Right atrium auricular region (tissue), 2 donors: ENCODE measurements around the gene BCKDHB. TPM values are rescaled to one million over a fixed set of nuclear protein-coding genes. Genes with fewer than 3 reads are reported as not detected.

Source experiments
- DNase-seq: peaks from one replicate; pipeline ENCODE4 v3.0.0-alpha.2; 2019; ENCODE audit warnings: low spot score
- H3K27ac ChIP-seq, 2 donors: fragments of 200-600 bp; sonication (generic); 1 replicate in 1 of 2; 2 replicates in 1 of 2; pipeline ENCODE4 v1.5.1; 2016 to 2019
- H3K27me3 ChIP-seq, 2 donors: fragments of 200-600 bp; sonication (generic); one replicate each; pipeline versions ENCODE4 v1.5.1 to v1.6.0; 2017 to 2019
- H3K36me3 ChIP-seq: fragments of 200-600 bp; sonication (generic); one replicate; pipeline ENCODE4 v1.5.1; 2016
- H3K4me1 ChIP-seq, 2 donors: fragments of 200-600 bp; sonication (generic); one replicate each; pipeline versions ENCODE4 v1.5.1 to v1.6.0; 2017 to 2019
- H3K4me3 ChIP-seq, 2 donors: fragments of 200-600 bp; sonication (generic); 1 replicate in 1 of 2; 2 replicates in 1 of 2; pipeline ENCODE4 v1.5.1; 2017 to 2019; ENCODE audit warnings: mild to moderate bottlenecking in 1 of 2, moderate library complexity in 1 of 2
- H3K9me3 ChIP-seq, 2 donors: fragments of 200-600 bp; sonication (generic); one replicate each; pipeline ENCODE4 v1.5.1; 2019
- total RNA-seq, 2 donors: library from RNA; depleted of rRNA; stranded (reverse); fragments of >200 nt; gene quantifications; one replicate each; pipeline ENCODE4 v1.1.0, GENCODE V29; 2016
- TF ChIP-seq, protein P1 (sequence below), 2 donors: fragments of 200-600 bp; sonication (generic); IDR thresholded peaks; one replicate each; pipeline ENCODE4 v1.5.1; 2019; ENCODE audit warnings: antibody characterized with exemption in 2 of 2

BCKDHB gene
- total RNA-seq, 2 donors from 2014 or later = 8.1 to 23.3 TPM

DNA sequence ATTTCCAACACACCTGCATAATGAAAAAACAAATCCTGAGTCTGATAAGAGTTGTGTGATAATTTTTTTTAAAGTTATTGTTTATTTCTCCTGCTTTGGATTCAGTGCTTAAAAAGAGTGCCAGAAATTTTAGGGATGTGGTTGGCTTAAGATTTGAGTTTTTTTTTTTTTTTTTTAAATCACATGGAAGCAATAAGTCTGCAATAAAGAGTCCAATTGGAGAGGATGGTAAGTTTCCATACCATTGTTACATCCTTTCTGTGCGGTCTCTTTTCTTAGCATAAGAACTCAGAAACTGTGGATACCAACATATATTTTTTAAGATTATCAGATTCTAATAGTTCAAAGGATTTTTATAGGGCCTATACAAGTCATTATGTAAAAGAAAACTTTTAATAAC lies 171.0 kb downstream of the BCKDHB start:
- TF ChIP-seq, protein P1, sequence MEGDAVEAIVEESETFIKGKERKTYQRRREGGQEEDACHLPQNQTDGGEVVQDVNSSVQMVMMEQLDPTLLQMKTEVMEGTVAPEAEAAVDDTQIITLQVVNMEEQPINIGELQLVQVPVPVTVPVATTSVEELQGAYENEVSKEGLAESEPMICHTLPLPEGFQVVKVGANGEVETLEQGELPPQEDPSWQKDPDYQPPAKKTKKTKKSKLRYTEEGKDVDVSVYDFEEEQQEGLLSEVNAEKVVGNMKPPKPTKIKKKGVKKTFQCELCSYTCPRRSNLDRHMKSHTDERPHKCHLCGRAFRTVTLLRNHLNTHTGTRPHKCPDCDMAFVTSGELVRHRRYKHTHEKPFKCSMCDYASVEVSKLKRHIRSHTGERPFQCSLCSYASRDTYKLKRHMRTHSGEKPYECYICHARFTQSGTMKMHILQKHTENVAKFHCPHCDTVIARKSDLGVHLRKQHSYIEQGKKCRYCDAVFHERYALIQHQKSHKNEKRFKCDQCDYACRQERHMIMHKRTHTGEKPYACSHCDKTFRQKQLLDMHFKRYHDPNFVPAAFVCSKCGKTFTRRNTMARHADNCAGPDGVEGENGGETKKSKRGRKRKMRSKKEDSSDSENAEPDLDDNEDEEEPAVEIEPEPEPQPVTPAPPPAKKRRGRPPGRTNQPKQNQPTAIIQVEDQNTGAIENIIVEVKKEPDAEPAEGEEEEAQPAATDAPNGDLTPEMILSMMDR (IDR thresholded peaks at IDR 0.05) = no peak
- Histone ChIP-seq H3K4me1 (no peaks in the 10 kb centered on the region), H3K4me3 (no peak overlapping the region), H3K27me3 (no peaks in the 10 kb centered on the region), H3K36me3 (no peaks in the 10 kb centered on the region), H3K27ac (no peak overlapping the region), H3K9me3 (no peaks in the 10 kb centered on the region)
- DNase-seq = no peak

DNA sequence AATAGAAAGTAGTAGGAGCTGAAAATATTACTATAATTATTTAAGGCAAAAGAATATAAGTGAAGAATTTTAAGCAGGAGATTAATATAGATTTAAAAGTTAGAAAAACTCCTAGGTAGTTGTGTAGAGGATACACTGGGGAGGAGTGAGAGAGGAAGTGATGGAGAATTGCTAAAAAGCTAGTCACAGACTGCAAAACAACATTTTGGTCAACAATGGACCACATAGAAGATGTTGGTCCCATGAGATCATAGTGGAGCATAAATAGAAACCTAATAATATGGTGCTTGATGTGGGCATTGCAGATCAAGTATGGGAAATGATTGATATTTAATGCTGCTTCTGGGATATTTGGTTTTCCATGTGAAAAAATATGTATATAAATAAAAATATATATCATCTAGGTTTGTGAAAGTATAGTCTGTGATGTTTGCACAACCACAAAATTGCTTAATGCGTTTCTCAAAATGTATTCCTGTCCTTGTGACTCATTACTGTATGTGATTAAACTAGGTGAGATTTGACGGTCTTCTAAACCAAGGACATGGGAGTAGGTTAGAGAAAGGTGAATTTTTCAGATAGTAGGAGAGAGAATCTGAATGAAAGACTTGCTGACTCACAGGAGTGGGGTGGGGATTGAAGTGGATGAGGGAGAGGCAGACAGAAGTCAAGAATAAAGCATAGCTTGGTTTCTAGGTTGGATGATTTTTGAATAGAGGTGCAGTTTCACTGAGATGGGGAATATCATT lies 174.0 kb downstream of the BCKDHB start:
- no peaks in the 10 kb centered on the region for H3K36me3 ChIP-seq
- no peaks in the 10 kb centered on the region for H3K9me3 ChIP-seq
- H3K4me1 ChIP-seq = no peaks in the 10 kb centered on the region
- TF ChIP-seq, protein P1 (IDR thresholded peaks at IDR 0.05) = no peak
- no peak overlapping the region for H3K4me3 ChIP-seq
- H3K27ac ChIP-seq = no peak overlapping the region
- H3K27me3 ChIP-seq = no peaks in the 10 kb centered on the region
- no peak for DNase-seq

DNA sequence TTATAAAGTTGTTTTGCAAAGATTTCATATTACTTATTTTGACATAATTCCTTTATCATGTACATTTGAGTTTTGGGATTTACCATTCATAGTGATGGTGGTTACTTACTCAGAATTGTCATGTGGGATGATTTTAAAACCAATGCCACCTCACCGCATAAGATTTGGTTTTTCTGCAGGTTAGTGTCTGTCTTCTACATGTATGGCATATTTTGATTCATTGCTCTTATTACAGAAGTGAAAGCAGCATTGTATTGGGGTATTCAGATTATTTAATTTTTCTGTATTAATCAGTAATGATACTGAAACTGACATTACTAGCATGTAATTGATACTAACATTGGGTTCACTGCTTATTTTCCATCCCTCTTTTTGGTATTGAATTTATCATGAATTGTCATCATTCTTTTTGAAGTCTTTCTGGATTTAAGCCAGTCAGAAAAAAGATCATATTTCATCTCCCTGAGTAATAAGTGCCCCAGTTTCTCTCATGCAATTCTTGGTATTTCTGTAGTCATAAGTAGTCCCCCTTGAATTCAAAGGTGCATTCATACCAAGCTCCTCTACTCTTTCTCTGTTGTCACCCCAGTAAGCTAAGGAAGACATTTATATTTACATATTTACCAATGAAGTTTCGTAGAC lies 176.6 kb downstream of the BCKDHB start:
- Histone ChIP-seq H3K9me3 (no peaks in the 10 kb centered on the region), H3K27me3 (no peaks in the 10 kb centered on the region), H3K4me3 (no peak overlapping the region), H3K27ac (no peak overlapping the region), H3K36me3 (no peaks in the 10 kb centered on the region), H3K4me1 (no peaks in the 10 kb centered on the region)
- no peak for DNase-seq
- TF ChIP-seq, protein P1 (IDR thresholded peaks at IDR 0.05) = no peak

DNA sequence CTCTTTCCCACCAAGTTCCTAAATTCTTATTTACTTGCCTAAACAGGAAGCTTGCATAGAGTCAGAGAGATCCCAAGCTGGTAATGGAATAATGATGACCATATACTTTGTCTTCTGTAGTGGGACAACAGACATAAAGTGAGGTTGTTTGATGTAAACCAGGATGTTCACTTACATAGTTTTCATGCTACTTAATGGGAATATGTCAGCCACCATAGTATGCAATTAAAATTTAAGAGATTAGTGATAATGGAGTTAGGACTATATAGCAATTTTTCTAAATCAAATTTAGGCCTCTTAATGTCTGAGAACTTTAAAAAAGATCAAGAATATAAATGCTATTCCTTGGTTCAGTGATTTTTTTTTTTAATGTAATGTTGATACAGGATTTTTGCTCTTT lies 180.6 kb downstream of the BCKDHB start:
- no peak for DNase-seq
- H3K27ac ChIP-seq = no peak overlapping the region
- TF ChIP-seq, protein P1 (IDR thresholded peaks at IDR 0.05) = no peak

DNA sequence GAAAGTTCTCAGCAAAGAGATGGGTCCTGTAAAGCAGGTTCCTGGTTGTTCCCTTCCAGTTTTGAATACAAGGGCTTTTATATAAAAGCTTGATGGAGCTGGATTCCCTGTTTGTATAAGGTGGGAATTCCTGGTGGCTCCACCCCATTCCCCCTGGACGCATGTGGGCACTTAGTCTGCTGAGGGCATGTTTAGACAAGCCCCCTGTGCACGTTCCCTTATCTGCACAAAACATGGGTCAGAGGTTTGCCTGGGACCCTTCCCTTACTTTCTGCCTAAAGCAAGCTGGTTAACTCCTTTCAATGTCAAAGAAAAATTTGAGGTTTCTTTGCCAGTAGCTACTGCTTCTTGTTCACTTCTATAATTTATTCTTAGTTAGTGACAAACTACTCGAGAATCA lies 181.1 kb downstream of the BCKDHB start:
- H3K27ac ChIP-seq = no peak overlapping the region
- no peaks in the 10 kb centered on the region for H3K36me3 ChIP-seq
- no peak for DNase-seq
- no peak overlapping the region for H3K4me3 ChIP-seq
- no peaks in the 10 kb centered on the region for H3K27me3 ChIP-seq
- H3K4me1 ChIP-seq = no peaks in the 10 kb centered on the region
- H3K9me3 ChIP-seq = no peaks in the 10 kb centered on the region
- TF ChIP-seq, protein P1 (IDR thresholded peaks at IDR 0.05) = no peak

More for the DNA sequence above, 180.6 kb downstream of the BCKDHB start:
- H3K9me3 ChIP-seq = no peaks in the 10 kb centered on the region
- H3K27me3 ChIP-seq = no peaks in the 10 kb centered on the region
- no peaks in the 10 kb centered on the region for H3K36me3 ChIP-seq
- no peaks in the 10 kb centered on the region for H3K4me1 ChIP-seq
- H3K4me3 ChIP-seq = no peak overlapping the region
